B cell (primary cell): ENCODE results near the gene CBX2. TPM values are rescaled to one million over a fixed set of nuclear protein-coding genes. Genes with fewer than 3 reads are reported as not detected.

ENCODE experiments used
- ATAC-seq: fragments of 200-7000 bp; cut with Tn5 transposase; one replicate; pipeline ENCODE4 v1.10.0; 2021; ENCODE audit warnings: low read depth, mild to moderate bottlenecking, moderate number of reproducible peaks, moderate library complexity
- CTCF ChIA-PET: fragments of 350-600 bp; sonication (Branson Sonifier 250); formaldehyde crosslinking; loops from one replicate; lab custom pipeline; 2021; ENCODE audit warnings: antibody characterized with exemption, inconsistent platforms; lab: Charles Lee
- POLR2A ChIA-PET: fragments of 350-600 bp; sonication (Branson Sonifier 250); formaldehyde crosslinking; loops from one replicate; lab custom pipeline; 2021; ENCODE audit warnings: antibody characterized with exemption; lab: Charles Lee
- DNase-seq: peaks from one replicate; pipeline ENCODE4 v3.0.0; 2013
- H2AFZ ChIP-seq: 2 replicates; pipeline ENCODE4 v1.6.1; 2012; ENCODE audit warnings: mild to moderate bottlenecking, low read depth, low read length; ENCODE audit not compliant: insufficient read depth, poor library complexity, severe bottlenecking
- H3K27ac ChIP-seq, 2 donors: 1 replicate in 1 of 2; 2 replicates in 1 of 2; pipeline ENCODE4 v1.5.1; 2012 to 2013; ENCODE audit warnings: low read length in 2 of 2, mild to moderate bottlenecking in 2 of 2, moderate library complexity in 1 of 2
- H3K27me3 ChIP-seq, 4 experiments: fragments of 200-600 bp in 1 of 4; sonication (generic) in 1 of 4; replicated peaks in 1 of 4; 1 replicate in 2 of 4; 2 replicates in 2 of 4; pipeline versions ENCODE4 v1.6.1 to v1.7.0; 2013 to 2016; ENCODE audit warnings: low read length in 3 of 4, mild to moderate bottlenecking in 2 of 4, mixed read lengths in 1 of 4, moderate library complexity in 1 of 4; ENCODE audit not compliant: insufficient read depth in 4 of 4, control insufficient read depth in 3 of 4; ENCODE audit errors: control extremely low read depth in 1 of 4
- H3K36me3 ChIP-seq, 2 experiments: replicated peaks in 1 of 2; 1 replicate in 1 of 2; 2 replicates in 1 of 2; pipeline versions ENCODE4 v1.6.1 to v1.7.1; 2013; ENCODE audit warnings: low read length in 1 of 2; ENCODE audit not compliant: insufficient read depth in 2 of 2, control insufficient read depth in 1 of 2; ENCODE audit errors: control extremely low read depth in 1 of 2, extremely low read depth in 1 of 2
- H3K4me1 ChIP-seq, 2 donors: fragments of 200-600 bp in 1 of 2; sonication (generic) in 1 of 2; 1 replicate in 1 of 2; 2 replicates in 1 of 2; pipeline versions ENCODE4 v1.5.1 to v1.6.1; 2013 to 2017; ENCODE audit warnings: low read length in 2 of 2; ENCODE audit not compliant: control insufficient read depth in 2 of 2, insufficient read depth in 2 of 2
- H3K4me2 ChIP-seq: replicated peaks from 2 replicates; pipeline ENCODE3; 2012; ENCODE audit warnings: mild to moderate bottlenecking, low read depth, low read length; ENCODE audit not compliant: poor library complexity, severe bottlenecking
- H3K4me3 ChIP-seq, 5 experiments: fragments of 200-600 bp in 1 of 5; sonication (generic) in 1 of 5; 1 replicate in 3 of 5; 2 replicates in 2 of 5; pipeline versions ENCODE4 v1.5.1 to v1.7.0; 2011 to 2016; ENCODE audit warnings: low read length in 4 of 5, mild to moderate bottlenecking in 4 of 5, low read depth in 2 of 5, control low read depth in 1 of 5, moderate library complexity in 1 of 5; ENCODE audit not compliant: insufficient read depth in 1 of 5; ENCODE audit errors: control extremely low read depth in 1 of 5, extremely low read depth in 1 of 5
- H3K79me2 ChIP-seq: fragments of 200-600 bp; sonication (generic); one replicate; pipeline ENCODE4 v1.6.0; 2016; ENCODE audit warnings: low read length; ENCODE audit not compliant: control insufficient read depth, insufficient read depth
- H3K9ac ChIP-seq: fragments of 200-600 bp; sonication (generic); 2 replicates; pipeline ENCODE4 v1.6.1; 2017; ENCODE audit warnings: mild to moderate bottlenecking, low read length, moderate library complexity
- H3K9me3 ChIP-seq, 3 donors: one replicate each; pipeline versions ENCODE4 v1.6.1 to v1.7.1; 2013; ENCODE audit warnings: low read length in 2 of 3; ENCODE audit not compliant: control insufficient read depth in 2 of 3, insufficient read depth in 1 of 3; ENCODE audit errors: control extremely low read depth in 1 of 3
- H4K20me1 ChIP-seq: 2 replicates; pipeline ENCODE4 v1.6.0; 2012; ENCODE audit warnings: mild to moderate bottlenecking, low read length; ENCODE audit not compliant: insufficient read depth, control insufficient read depth, poor library complexity, severe bottlenecking
- H3K27ac Mint-ChIP-seq: one replicate; pipeline ENCODE4 v1.8.0; 2021; ENCODE audit warnings: mixed read lengths
- H3K27me3 Mint-ChIP-seq: one replicate; pipeline ENCODE4 v1.8.0; 2021; ENCODE audit warnings: mixed read lengths
- H3K4me1 Mint-ChIP-seq: one replicate; pipeline ENCODE4 v1.8.0; 2021; ENCODE audit warnings: mixed read lengths
- H3K4me3 Mint-ChIP-seq: one replicate; pipeline ENCODE4 v1.8.0; 2021; ENCODE audit warnings: mixed read lengths
- H3K9me3 Mint-ChIP-seq: one replicate; pipeline ENCODE4 v1.8.0; 2022; ENCODE audit warnings: mixed read lengths; ENCODE audit not compliant: insufficient read depth
- EZH2 ChIP-seq: IDR thresholded peaks from 2 replicates; pipeline ENCODE4 v1.6.1; 2012; ENCODE audit warnings: borderline replicate concordance, low read depth, mild to moderate bottlenecking, moderate library complexity, low read length; ENCODE audit not compliant: insufficient read depth, poor library complexity, severe bottlenecking
- WGBS: methylation state at CpG from one replicate; pipeline ENCODE4 v1.1.5; 2013; ENCODE audit warnings: missing lambda C conversion rate; ENCODE audit not compliant: insufficient coverage; 5-methylcytosine and 5-hydroxymethylcytosine counted together
- intact Hi-C: fragments of 100-400 bp; cut with micrococcal nuclease; formaldehyde crosslinking; loops from one replicate; pipeline ENCODE4 v1.10.0; 2022
- polyA plus RNA-seq: library from polyadenylated mRNA; depleted of rRNA; stranded (reverse); fragments of >200 nt; gene quantifications from 2 replicates; pipeline ENCODE4 v1.2.3, GENCODE V29; 2012
- total RNA-seq, 2 donors: library from RNA; stranded (reverse); fragments of 120-200 nt in 1 of 2; gene quantifications; 1 replicate in 1 of 2; 2 replicates in 1 of 2; pipeline versions ENCODE4 v1.2.3 to v1.2.4, GENCODE V29; 2013 to 2022
- TF ChIP-seq, protein P1 (sequence below): fragments of 200-600 bp; IDR thresholded peaks from one replicate; pipeline ENCODE4 v1.8.0; 2022; ENCODE audit warnings: antibody characterized with exemption, mild to moderate bottlenecking

CBX2 gene
- total and polyA plus RNA-seq, 2 donors (not counting 1 experiment from before 2014, with no cell fraction given), result 0.10 to 0.47 TPM

DNA sequence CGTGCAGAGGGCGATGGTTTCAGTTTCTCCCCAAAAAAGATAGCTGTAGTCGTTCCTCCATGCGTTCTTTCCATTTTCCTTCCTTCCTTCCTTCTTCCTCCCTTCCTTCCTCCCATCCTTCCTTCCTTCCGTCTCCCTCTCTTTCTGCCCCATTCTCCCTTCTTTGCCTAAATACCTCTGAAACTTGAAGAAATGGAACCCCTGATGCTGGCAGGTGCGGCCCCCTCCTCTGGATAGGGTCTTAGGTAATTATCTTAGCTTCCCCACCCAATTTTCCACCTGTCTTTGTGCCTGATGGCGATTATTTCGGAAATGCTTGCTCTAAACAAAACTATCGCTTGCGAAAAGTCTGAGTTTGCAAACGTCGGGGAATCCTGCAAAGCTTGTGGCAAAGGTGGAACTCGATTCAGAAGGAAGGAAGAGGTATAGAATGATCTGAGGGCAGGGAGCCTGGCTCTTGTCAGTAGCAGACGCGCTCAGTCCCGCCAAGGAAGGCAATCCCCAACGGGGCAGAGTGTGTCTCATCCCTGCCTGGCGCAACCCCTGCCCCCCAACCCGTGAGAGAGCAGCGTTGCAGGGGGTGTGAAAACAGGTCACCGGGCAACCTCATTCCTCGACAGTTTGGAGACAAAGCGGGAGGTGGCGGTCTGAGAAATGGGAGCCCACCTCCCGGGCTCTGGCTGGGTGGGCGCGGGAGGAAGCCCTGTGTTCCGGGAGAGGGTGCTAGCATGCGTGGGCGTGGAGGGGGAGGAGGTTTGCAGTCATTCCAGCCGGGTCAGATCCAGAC, 21.8 kb downstream of the CBX2 start:
- no peak overlapping the region for H3K27ac ChIP-seq
- no peak overlapping the region for H2AFZ ChIP-seq
- peaks cover 4% of the 10 kb centered on the region for H3K79me2 ChIP-seq
- no peak overlapping the region for H3K9ac ChIP-seq
- H3K4me2 ChIP-seq, result peak overlapping the region; percentile 36
- H4K20me1 ChIP-seq, result peaks cover 45% of the 10 kb centered on the region
- H3K36me3 ChIP-seq, result peaks cover 0 to 3% of the 10 kb centered on the region in 2 experiments
- Mint-ChIP-seq H3K27me3 (peaks cover 35% of the 10 kb centered on the region), H3K4me3 (peak overlapping the region; percentile 65), H3K4me1 (peaks cover 44% of the 10 kb centered on the region), H3K9me3 (peaks cover 3% of the 10 kb centered on the region), H3K27ac (peak overlapping the region; percentile 91)
- WGBS, result 6% methylated on average over 30 of the region's 31 CpGs
- peaks cover 71 to 77% of the 10 kb centered on the region in 2 donors for H3K4me1 ChIP-seq
- H3K27me3 ChIP-seq, result peaks cover 0 to 69% (median 54%) of the 10 kb centered on the region in 4 experiments
- DNase-seq (no peak), ATAC-seq (no peak)
- no peak overlapping the region for H3K4me3 ChIP-seq
- TF ChIP-seq EZH2, result no peak
- TF ChIP-seq, protein P1, sequence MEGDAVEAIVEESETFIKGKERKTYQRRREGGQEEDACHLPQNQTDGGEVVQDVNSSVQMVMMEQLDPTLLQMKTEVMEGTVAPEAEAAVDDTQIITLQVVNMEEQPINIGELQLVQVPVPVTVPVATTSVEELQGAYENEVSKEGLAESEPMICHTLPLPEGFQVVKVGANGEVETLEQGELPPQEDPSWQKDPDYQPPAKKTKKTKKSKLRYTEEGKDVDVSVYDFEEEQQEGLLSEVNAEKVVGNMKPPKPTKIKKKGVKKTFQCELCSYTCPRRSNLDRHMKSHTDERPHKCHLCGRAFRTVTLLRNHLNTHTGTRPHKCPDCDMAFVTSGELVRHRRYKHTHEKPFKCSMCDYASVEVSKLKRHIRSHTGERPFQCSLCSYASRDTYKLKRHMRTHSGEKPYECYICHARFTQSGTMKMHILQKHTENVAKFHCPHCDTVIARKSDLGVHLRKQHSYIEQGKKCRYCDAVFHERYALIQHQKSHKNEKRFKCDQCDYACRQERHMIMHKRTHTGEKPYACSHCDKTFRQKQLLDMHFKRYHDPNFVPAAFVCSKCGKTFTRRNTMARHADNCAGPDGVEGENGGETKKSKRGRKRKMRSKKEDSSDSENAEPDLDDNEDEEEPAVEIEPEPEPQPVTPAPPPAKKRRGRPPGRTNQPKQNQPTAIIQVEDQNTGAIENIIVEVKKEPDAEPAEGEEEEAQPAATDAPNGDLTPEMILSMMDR, result no peak
- CTCF ChIA-PET, result interaction anchor here (0.5 to 3.6 kb wide), 6 partner anchors 9 to 43 kb away, joined by 3 to 18 read pairs (median 4); no protein-coding TSS in a partner anchor
- intact Hi-C loops, result loop anchor here (5.0 kb wide), 2 partner anchors 1598 to 1713 kb away; partner anchors contain the start of genes ACTG1 and BAHCC1
- POLR2A ChIA-PET, result interaction anchor here (0.7 to 1.5 kb wide), 5 partner anchors 9 to 40 kb away, joined by 3 to 5 read pairs (median 4); partner anchors contain the start of gene CBX4
- H3K9me3 ChIP-seq, result peaks cover 0 to 71% (median 31%) of the 10 kb centered on the region in 3 donors
